Neutrophil (primary cell): ENCODE data around the gene DISP2.

Source experiments
- H3K27ac ChIP-seq: fragments of 200-600 bp; sonication (generic); 2 replicates; pipeline ENCODE4 v1.5.1; 2016; ENCODE audit warnings: mild to moderate bottlenecking, moderate library complexity
- H3K27me3 ChIP-seq: fragments of 200-600 bp; sonication (generic); 2 replicates; pipeline ENCODE4 v1.6.0; 2016; ENCODE audit warnings: mild to moderate bottlenecking
- H3K36me3 ChIP-seq: fragments of 200-600 bp; sonication (generic); 2 replicates; pipeline ENCODE4 v1.5.1; 2017
- H3K4me1 ChIP-seq, 2 experiments: fragments of 200-600 bp in 1 of 2; sonication (generic) in 1 of 2; 1 replicate in 1 of 2; 2 replicates in 1 of 2; pipeline versions ENCODE4 v1.5.1 to v1.6.1; 2013 to 2016; ENCODE audit warnings: low read depth in 1 of 2, low read length in 1 of 2, mild to moderate bottlenecking in 1 of 2, moderate library complexity in 1 of 2; ENCODE audit not compliant: control insufficient read depth in 1 of 2, insufficient read depth in 1 of 2
- H3K4me3 ChIP-seq, 2 experiments: fragments of 200-600 bp in 1 of 2; sonication (generic) in 1 of 2; 1 replicate in 1 of 2; 2 replicates in 1 of 2; pipeline ENCODE4 v1.5.1; 2013 to 2016; ENCODE audit warnings: low read depth in 1 of 2, low read length in 1 of 2, mild to moderate bottlenecking in 1 of 2, moderate library complexity in 1 of 2
- H3K9me3 ChIP-seq: fragments of 200-600 bp; sonication (generic); 2 replicates; pipeline ENCODE4 v1.5.1; 2016
- TF ChIP-seq, protein P1 (sequence below): fragments of 200-600 bp; sonication (generic); IDR thresholded peaks from 2 replicates; pipeline ENCODE4 v1.5.1; 2016; ENCODE audit warnings: antibody characterized with exemption

DISP2 gene

GRCh38 chr15:40407330-40407990, 49.4 kb downstream of the DISP2 start:
- Histone ChIP-seq H3K9me3 (no peaks in the 10 kb centered on the region), H3K27me3 (no peaks in the 10 kb centered on the region), H3K4me1 (peaks cover 41 to 56% of the 10 kb centered on the region in 2 experiments), H3K36me3 (peaks cover 7% of the 10 kb centered on the region), H3K4me3 (no peak overlapping the region), H3K27ac (peak overlapping the region; percentile 56)
- TF ChIP-seq, protein P1, sequence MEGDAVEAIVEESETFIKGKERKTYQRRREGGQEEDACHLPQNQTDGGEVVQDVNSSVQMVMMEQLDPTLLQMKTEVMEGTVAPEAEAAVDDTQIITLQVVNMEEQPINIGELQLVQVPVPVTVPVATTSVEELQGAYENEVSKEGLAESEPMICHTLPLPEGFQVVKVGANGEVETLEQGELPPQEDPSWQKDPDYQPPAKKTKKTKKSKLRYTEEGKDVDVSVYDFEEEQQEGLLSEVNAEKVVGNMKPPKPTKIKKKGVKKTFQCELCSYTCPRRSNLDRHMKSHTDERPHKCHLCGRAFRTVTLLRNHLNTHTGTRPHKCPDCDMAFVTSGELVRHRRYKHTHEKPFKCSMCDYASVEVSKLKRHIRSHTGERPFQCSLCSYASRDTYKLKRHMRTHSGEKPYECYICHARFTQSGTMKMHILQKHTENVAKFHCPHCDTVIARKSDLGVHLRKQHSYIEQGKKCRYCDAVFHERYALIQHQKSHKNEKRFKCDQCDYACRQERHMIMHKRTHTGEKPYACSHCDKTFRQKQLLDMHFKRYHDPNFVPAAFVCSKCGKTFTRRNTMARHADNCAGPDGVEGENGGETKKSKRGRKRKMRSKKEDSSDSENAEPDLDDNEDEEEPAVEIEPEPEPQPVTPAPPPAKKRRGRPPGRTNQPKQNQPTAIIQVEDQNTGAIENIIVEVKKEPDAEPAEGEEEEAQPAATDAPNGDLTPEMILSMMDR, result no peak

- TF ChIP-seq, protein P1, result no peak
- H3K36me3 ChIP-seq, result peaks cover 21% of the 10 kb centered on the region
- no peaks in the 10 kb centered on the region for H3K27me3 ChIP-seq
- H3K4me3 ChIP-seq, result no peak overlapping the region
- H3K9me3 ChIP-seq, result no peaks in the 10 kb centered on the region
- no peak overlapping the region for H3K27ac ChIP-seq
- peaks cover 46 to 61% of the 10 kb centered on the region in 2 experiments for H3K4me1 ChIP-seq
These were observed 51.3 kb downstream of the DISP2 start for GRCh38 chr15:40409366-40409765.

- no peaks in the 10 kb centered on the region for H3K27me3 ChIP-seq
- peaks cover 32% of the 10 kb centered on the region for H3K36me3 ChIP-seq
- H3K27ac ChIP-seq, result peak overlapping the region; percentile 35
- peaks cover 40 to 51% of the 10 kb centered on the region in 2 experiments for H3K4me1 ChIP-seq
- no peaks in the 10 kb centered on the region for H3K9me3 ChIP-seq
- TF ChIP-seq, protein P1, result no peak
- H3K4me3 ChIP-seq, result no peak overlapping the region
These were observed 52.5 kb downstream of the DISP2 start for GRCh38 chr15:40410476-40410875.

DNA sequence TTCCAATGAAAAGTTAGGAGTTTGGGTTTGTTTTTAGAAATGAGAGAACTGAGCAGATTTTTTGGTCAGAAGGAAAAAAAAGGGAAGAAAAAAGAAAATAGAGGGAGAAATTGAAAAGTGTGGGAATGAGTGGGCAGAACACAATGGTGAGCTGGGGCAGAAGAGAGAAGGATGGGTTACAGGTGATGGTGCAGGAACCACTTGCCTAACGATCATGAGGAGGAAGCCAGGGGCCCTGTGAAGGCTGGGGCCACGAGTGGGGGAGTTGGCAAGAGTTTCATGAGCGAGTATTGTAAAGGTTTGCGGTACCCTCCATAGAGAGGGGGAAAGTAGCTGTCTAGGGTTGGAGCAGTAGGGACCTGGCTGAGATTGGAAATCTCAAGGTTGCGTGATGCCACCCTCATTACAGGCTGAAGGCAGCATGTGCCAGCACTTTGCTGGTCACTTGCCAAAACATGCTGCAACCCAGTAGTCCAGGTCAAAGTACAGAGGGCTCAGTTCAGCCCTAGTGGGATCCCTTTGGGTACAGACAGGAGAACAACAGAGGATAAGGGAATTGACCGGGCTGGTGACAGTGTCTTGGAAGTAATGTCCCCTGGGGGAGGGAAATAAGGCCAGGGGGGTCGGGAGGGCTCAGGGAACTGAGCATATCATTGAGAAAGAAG, 54.2 kb downstream of the DISP2 start:
- TF ChIP-seq, protein P1, result no peak
- peak overlapping the region; percentile 50 for H3K27ac ChIP-seq
- H3K4me3 ChIP-seq, result no peak overlapping the region
- H3K9me3 ChIP-seq, result no peaks in the 10 kb centered on the region
- no peaks in the 10 kb centered on the region for H3K27me3 ChIP-seq
- H3K36me3 ChIP-seq, result peaks cover 46% of the 10 kb centered on the region
- H3K4me1 ChIP-seq, result peaks cover 30 to 36% of the 10 kb centered on the region in 2 experiments

DNA sequence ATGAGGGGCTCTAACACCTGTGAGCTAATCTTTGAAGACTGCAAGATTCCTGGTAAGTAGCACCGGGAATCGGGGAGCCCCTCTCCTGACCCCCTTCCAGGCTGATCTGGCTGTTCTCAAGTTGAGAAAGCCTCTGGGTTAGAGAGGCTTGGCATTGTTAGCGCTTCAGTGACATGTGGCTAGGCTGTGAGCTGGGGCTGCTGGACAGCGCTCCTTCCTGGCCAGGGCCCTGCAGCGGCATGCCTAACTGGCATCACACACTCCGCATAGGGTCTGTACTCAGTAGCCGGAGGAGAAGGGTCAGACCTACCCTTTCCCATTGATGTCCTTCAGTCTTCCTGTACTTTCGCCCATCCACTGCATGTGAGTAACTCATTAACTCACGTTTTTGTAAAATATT, 55.0 kb downstream of the DISP2 start:
- no peak overlapping the region for H3K4me3 ChIP-seq
- H3K4me1 ChIP-seq, result peaks cover 28% of the 10 kb centered on the region in 2 experiments
- no peaks in the 10 kb centered on the region for H3K27me3 ChIP-seq
- peaks cover 47% of the 10 kb centered on the region for H3K36me3 ChIP-seq
- TF ChIP-seq, protein P1, result no peak
- no peak overlapping the region for H3K27ac ChIP-seq
- H3K9me3 ChIP-seq, result no peaks in the 10 kb centered on the region
